Subcutaneous adipose tissue (tissue), 4 donors: ENCODE measurements around the gene MCC. TPM values are rescaled to one million over a fixed set of nuclear protein-coding genes. Genes with fewer than 3 reads are reported as not detected.

ENCODE experiments used
- total RNA-seq, 4 donors: library from RNA; depleted of rRNA; stranded (reverse); fragments of >200 nt; gene quantifications; one replicate each; pipeline ENCODE4 v1.1.0, GENCODE V29; 2016
- TF ChIP-seq, protein P1 (sequence below): fragments of 450-650 bp; IDR thresholded peaks from one replicate; pipeline ENCODE4 v1.5.1; 2016; ENCODE audit warnings: low read depth, mild to moderate bottlenecking, control low read depth, antibody characterized with exemption, moderate library complexity

Gene MCC
- total RNA-seq, 4 donors from 2014 or later: 15.0 to 57.3 (median 23.7) TPM

DNA sequence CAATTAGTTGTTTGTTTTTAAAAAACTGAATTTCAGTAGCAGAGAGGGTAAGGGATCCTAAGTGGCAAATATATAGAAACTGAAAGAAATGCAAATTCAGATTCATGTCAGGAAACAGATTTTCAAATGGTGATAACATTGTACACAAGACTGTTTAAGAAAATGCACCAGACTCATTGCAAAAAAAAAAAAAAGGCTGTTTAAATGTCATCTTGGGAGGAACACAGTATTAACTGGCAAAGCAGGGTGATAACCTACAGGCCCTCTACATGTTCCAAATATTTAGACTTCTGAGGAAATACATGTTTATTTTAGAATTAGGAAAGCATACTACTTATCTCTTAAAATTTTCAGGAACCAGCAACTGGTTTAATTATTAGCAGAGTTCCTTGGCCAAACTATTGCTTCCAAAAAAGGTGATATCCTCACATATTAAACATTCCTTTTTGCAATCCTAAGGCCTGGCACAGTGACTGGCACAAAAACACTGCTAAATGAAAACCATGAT lies 167.9 kb downstream of the MCC start:
- TF ChIP-seq, protein P1, sequence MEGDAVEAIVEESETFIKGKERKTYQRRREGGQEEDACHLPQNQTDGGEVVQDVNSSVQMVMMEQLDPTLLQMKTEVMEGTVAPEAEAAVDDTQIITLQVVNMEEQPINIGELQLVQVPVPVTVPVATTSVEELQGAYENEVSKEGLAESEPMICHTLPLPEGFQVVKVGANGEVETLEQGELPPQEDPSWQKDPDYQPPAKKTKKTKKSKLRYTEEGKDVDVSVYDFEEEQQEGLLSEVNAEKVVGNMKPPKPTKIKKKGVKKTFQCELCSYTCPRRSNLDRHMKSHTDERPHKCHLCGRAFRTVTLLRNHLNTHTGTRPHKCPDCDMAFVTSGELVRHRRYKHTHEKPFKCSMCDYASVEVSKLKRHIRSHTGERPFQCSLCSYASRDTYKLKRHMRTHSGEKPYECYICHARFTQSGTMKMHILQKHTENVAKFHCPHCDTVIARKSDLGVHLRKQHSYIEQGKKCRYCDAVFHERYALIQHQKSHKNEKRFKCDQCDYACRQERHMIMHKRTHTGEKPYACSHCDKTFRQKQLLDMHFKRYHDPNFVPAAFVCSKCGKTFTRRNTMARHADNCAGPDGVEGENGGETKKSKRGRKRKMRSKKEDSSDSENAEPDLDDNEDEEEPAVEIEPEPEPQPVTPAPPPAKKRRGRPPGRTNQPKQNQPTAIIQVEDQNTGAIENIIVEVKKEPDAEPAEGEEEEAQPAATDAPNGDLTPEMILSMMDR: no peak

DNA sequence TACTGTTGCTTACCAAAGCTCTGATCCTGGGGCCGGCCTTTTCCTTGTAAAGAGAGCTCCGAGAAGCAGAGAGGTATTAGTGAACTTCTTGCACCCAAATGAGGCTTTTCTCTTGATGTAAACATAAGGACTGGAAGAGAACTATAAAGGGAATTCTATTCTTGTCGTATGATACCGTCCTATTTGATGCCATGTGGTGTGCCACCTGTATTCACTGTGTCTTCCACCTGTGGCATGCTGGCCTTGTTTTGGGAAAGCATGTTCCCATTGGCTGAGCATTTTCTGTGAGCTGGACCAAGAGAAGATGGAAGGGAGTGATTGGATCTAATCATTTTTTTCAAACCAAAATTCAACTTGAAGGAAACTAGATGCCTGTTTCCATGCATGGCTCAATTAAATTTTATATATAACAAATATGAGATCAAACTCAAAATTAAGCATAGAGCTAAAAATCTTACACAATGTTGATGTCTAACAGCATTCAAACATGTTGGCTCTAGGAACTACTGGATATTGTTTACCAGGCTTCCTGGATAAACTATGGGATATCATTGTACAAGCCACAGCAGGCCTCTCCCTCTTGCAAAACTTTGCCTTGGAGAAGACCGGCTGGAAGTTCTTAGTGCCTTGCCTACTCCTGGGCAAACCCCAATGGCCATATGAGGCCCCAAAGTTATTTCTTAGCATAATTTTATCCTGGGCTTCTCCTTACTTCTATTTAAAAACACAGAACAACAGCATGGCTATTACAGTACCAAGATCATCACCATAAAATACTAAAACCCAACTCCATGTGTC lies 168.8 kb downstream of the MCC start:
- TF ChIP-seq, protein P1: no peak

DNA sequence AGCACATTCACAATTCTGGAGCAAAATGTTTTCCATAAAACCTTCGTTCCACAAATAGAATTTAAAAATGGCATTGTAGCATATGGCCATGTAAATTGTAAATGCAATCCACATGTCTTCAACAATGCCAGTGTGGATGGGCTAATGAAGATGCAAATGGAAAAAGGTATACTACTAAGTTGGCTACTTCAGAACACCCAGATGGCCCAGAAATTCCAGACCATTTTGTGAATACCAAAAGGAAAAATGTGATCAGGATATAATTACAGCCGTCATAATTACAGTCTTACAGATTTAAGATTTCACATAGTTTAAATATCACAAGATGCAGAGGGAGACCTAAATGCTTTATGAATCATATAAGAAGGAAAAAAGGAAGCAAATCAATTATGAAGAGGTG lies 170.6 kb downstream of the MCC start:
- TF ChIP-seq, protein P1: no peak

DNA sequence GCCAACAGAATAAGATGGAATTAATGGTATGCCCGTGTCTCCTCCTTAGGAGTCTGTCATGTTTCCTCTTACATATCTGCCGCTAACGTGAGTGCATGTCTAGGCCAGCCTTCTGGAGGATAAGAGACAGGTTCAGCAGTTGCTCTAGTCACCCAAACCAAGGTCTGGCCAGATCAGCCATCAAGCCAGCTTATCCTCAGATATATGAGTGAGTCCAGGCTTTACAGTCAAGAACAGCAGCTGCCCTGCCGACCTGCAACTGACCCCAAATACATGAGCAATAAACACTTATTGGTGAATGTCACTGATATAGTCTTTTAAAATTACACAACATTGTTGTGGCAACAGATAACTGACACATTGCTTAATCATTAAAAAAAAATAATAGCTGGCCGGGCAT lies 177.0 kb downstream of the MCC start:
- TF ChIP-seq, protein P1: no peak

DNA sequence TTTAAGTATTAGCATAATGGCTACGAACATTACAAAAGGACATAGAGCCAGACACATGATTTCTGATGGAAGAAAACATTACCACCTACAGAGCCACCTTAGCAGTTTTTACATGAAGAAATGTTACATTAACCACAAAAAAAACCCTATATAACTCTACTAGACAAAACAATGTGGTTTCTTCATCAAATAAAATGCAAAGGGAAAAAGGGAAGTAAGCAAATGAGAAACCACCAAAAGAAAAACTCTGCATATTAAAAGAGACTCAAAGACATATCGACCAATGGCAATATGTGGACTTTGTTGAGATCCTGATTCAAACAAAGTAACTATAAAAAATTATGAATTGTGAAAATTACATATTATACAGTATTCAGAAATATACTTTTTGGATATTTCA lies 186.1 kb downstream of the MCC start:
- TF ChIP-seq, protein P1: no peak

DNA sequence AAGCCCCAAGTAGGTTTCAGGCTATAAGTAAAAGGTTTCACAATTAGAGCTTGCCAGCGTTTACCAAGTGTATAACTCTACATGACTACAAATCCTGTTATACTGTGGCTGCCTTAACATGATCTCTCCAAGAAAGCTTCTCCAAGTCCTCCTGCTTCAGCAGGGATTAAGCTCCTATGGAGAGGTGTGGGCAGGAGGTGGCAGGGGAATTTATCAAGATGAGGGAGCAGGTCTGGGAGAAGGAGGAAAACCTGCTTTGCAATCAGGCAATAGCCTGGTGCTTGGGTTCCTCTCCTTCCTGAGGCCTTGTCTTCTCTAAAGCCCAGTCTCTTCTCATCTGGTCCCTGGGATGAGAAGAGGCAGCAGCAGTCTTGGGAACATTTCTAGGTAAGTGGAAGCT lies 188.7 kb downstream of the MCC start:
- TF ChIP-seq, protein P1: no peak

DNA sequence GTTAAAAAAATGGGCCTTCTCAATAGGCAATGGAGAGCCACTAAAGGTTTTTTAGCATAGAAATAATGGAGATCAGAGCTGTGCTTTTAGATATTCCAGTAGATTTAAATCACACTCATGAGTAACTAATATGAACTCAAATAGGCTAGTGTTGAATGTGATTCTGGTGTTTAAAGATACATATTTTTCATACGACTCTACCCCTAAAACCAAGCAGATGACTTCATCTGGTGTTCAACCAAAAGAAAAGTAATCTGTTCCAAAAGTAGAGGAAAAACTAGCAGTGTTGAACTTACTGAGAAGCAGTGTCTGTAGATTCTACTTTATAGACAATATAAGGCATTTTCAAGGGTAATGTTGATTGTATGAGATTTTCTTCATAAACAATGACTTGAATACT lies 191.6 kb downstream of the MCC start:
- TF ChIP-seq, protein P1: no peak
